ENCODE data around the gene HERC2. TPM values are rescaled to one million over a fixed set of nuclear protein-coding genes. Genes with fewer than 3 reads are reported as not detected.
"Not testable (repeated sequence)": the region's sequence is repeated elsewhere in the genome, so short reads cannot be mapped to it uniquely, and the experiment has no call there.

HERC2 gene
- total RNA-seq, 2 experiments from 2014 or later, result 26.8 to 35.0 TPM

DNA sequence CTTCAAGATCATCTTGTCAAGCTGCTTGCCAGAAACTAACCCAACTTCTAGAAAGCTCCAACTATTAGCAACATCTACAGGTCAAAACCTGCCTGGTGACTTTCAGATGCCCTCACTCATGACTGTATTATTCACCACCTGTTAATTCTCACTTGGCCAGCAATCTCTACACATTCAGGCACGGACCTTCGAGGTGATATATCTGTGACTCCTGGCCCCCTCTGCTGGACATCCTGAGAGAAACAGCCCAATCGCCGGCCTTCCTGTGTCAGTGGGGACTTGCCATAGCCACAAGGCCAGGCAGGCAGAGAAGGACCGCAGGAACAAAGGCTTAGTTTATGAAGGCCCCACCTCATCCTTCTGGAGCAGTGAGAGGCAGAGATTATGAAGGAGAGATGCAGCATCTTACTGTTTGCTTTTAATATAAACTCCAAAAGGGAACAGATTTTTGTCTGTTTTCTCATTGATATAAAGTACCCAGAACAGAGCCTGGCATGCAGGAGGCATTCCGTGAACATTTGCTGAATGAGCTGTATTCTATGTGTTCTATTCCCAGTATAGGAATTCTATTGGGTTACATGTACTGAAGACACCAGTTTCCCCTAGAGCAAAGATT, 198.5 kb downstream of the HERC2 start:
- H3K9me3 Mint-ChIP-seq (ENCODE audit: low read depth), result no peaks in the 10 kb centered on the region
- POLR2A ChIA-PET, result no interaction called here
- intact Hi-C loops (cut with DNase I, micrococcal nuclease), result loop anchor here (1.0 to 10.0 kb wide), 5 partner anchors 37 to 1239 kb away; no protein-coding TSS in a partner anchor
- peaks cover 19% of the 10 kb centered on the region for H3K36me3 Mint-ChIP-seq (ENCODE audit: low read depth)
- no peak overlapping the region for H3K27ac Mint-ChIP-seq
- peaks cover 3% of the 10 kb centered on the region for H3K4me1 Mint-ChIP-seq
- ATAC-seq (peak; percentile 65), DNase-seq (peak; percentile 73)
- no peak overlapping the region for H3K4me3 Mint-ChIP-seq
- no peaks in the 10 kb centered on the region for H3K27me3 Mint-ChIP-seq
- CTCF ChIA-PET, result interaction anchor here (0.6 to 1.9 kb wide), 2 partner anchors 9 to 32 kb away, joined by 3 to 4 read pairs; no protein-coding TSS in a partner anchor

DNA sequence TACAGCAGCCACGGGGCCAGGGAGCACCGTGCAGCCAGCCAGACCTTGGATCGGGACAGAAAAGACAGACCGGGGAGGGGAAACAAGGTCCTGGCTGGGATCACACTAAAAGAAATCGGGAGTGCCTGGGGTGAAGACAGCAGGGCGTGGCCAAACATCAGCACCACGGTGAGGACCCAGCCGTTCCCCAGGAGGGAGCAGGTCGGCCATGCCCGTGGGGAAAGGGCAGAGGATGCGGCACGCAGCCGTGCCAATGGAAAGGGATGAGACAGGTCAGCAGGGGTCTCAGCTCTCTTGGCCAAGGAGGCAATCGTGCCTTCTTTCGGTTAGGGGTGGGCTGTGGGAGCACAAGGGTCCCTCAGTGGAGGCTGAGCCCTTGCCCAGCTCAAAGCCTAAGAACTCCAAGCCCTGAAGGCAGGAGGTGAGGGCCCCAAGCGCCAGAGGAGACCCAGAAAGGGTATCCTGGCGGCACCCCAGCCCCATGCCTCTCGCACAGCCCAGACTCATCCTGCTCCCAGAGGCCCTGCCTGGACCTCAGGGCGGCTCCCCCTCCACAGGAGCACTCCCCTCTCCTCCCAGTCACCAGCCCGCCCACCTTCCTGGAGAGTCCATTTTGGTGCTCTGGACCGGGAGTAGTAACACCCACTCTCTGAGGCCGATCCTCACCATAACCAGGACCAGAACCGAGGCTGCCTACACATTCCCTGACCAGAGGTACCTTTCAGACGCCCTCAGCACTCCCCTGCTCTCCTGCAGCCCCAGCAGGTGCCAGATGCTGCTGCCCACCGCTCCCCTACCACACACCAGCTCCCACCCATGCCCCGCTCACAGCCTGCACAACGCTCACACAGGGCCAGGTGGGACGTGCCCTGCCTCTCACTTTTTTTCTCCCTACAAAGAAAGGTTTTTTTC, 199.7 kb downstream of the HERC2 start:
- H3K27ac Mint-ChIP-seq, result no peak overlapping the region

DNA sequence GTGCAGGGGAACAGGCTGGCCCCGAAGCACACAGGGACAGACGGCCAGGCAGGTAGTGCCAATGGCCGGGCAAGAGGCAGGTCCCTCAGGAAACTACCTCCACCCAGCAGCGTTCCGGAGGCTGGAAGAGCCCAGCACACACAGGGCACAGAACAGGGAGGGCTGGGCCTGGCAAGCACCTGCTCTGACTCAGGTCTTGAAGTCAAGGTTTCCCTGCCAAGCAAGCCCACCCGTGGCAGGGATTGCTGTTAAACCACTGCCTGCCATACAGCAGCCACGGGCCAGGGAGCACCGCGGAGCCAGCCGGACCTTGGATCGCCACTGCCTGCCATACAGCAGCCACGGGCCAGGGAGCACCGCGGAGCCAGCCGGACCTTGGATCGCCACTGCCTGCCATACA, 200.4 kb downstream of the HERC2 start:
- CTCF ChIA-PET; H3K9me3 Mint-ChIP-seq (ENCODE audit: low read depth); DNase-seq; H3K27ac Mint-ChIP-seq; H3K4me1 Mint-ChIP-seq; H3K4me3 Mint-ChIP-seq; H3K27me3 Mint-ChIP-seq; ATAC-seq; POLR2A ChIA-PET: not testable (repeated sequence)
- intact Hi-C loops (cut with DNase I, micrococcal nuclease), result loop anchor here (10.0 kb wide), 2 partner anchors 73 to 1237 kb away; no protein-coding TSS in a partner anchor
- peaks cover 24% of the 10 kb centered on the region for H3K36me3 Mint-ChIP-seq (ENCODE audit: low read depth)

More for the DNA sequence above, 199.7 kb downstream of the HERC2 start:
- H3K27me3 Mint-ChIP-seq, result no peaks in the 10 kb centered on the region
- peaks cover 23% of the 10 kb centered on the region for H3K36me3 Mint-ChIP-seq (ENCODE audit: low read depth)
- H3K4me3 Mint-ChIP-seq, result no peak overlapping the region
- no peaks in the 10 kb centered on the region for H3K9me3 Mint-ChIP-seq (ENCODE audit: low read depth)
- ATAC-seq, result no peak
- intact Hi-C loops (cut with DNase I, micrococcal nuclease), result loop anchor here (2.0 to 10.0 kb wide), 3 partner anchors 35 to 1237 kb away; no protein-coding TSS in a partner anchor
- ChIA-PET POLR2A (no interaction called here), CTCF (interaction anchor here (0.6 to 1.9 kb wide), 2 partner anchors 31 to 67 kb away, joined by 3 to 4 read pairs; no protein-coding TSS in a partner anchor)
- peaks cover 3% of the 10 kb centered on the region for H3K4me1 Mint-ChIP-seq
- DNase-seq, result no peak

DNA sequence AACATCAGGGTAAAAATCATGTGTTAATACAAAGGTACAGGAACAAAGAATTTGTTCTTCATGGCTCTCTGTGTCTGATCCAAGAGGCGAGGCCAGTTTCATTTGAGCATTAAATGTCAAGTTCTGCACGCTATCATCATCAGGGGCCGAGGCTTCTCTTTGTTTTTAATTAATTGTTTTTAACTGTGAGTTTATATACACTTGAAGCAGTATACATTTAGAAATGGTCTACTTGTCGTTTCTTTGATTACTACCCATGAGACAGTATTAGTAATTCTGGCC, 201.7 kb downstream of the HERC2 start:
- Mint-ChIP-seq H3K9me3 (ENCODE audit: low read depth) (no peaks in the 10 kb centered on the region), H3K4me1 (no peaks in the 10 kb centered on the region), H3K4me3 (no peak overlapping the region), H3K27ac (no peak overlapping the region), H3K27me3 (no peaks in the 10 kb centered on the region), H3K36me3 (ENCODE audit: low read depth) (peaks cover 33% of the 10 kb centered on the region)
- POLR2A ChIA-PET, result no interaction called here
- no peak for DNase-seq
- ATAC-seq, result no peak
- CTCF ChIA-PET, result interaction anchor here (0.5 kb wide), 1 partner anchor 62 kb away, joined by 3 read pairs; no protein-coding TSS in a partner anchor
- intact Hi-C loops (cut with DNase I, micrococcal nuclease), result loop anchor here (10.0 kb wide), 2 partner anchors 75 to 1235 kb away; no protein-coding TSS in a partner anchor

DNA sequence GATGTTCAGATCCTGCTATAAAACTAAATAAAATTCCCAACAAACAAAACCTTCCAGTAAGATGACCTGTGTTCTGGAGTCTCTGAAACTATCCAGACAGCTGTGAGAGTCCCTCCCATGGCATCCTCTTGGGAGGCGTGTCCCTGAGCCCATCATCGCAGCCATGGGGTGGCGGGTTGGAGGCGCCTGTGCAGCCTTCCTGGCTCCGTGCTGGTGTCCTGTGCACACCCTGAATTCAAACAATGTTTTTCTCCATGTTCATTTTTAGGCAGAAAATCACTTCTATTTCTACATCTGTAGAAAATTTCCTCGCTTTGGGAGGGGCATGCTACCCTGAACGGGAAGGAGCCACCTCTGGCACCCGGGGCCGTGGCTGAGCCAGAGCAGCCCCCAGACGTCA, 203.4 kb downstream of the HERC2 start:
- DNase-seq (no peak), ATAC-seq (no peak)
- intact Hi-C loops (cut with DNase I, micrococcal nuclease), result no loop called here
- Mint-ChIP-seq H3K4me3 (no peak overlapping the region), H3K36me3 (ENCODE audit: low read depth) (peaks cover 32% of the 10 kb centered on the region), H3K27me3 (no peaks in the 10 kb centered on the region), H3K27ac (no peak overlapping the region), H3K9me3 (ENCODE audit: low read depth) (no peaks in the 10 kb centered on the region), H3K4me1 (no peaks in the 10 kb centered on the region)
- CTCF ChIA-PET, result no interaction called here
- POLR2A ChIA-PET, result no interaction called here

DNA sequence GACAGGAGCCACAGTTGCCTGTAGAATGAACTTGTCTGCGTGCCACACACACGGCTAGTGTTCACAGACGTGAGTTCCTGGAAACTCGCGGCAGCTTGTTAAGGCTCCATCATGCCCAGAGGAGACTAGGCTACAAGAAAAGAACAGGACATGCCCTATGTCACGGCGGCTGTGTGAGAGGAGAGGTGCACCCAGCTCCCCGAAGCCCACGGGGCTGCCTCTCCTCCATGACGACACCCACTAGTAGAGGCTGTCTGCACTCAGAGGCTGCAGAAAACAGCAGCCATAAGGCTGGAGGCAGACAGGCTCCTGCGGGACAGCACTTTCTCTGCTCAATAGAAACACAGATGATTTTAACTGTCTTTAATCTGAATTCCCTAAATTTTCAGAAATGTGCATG, 203.9 kb downstream of the HERC2 start:
- intact Hi-C loops (cut with DNase I, micrococcal nuclease), result no loop called here
- H3K27me3 Mint-ChIP-seq, result no peaks in the 10 kb centered on the region
- ChIA-PET POLR2A (no interaction called here), CTCF (no interaction called here)
- H3K36me3 Mint-ChIP-seq (ENCODE audit: low read depth), result peaks cover 29% of the 10 kb centered on the region
- H3K9me3 Mint-ChIP-seq (ENCODE audit: low read depth), result no peaks in the 10 kb centered on the region
- ATAC-seq (no peak), DNase-seq (no peak)
- no peaks in the 10 kb centered on the region for H3K4me1 Mint-ChIP-seq
- no peak overlapping the region for H3K27ac Mint-ChIP-seq
- no peak overlapping the region for H3K4me3 Mint-ChIP-seq

DNA sequence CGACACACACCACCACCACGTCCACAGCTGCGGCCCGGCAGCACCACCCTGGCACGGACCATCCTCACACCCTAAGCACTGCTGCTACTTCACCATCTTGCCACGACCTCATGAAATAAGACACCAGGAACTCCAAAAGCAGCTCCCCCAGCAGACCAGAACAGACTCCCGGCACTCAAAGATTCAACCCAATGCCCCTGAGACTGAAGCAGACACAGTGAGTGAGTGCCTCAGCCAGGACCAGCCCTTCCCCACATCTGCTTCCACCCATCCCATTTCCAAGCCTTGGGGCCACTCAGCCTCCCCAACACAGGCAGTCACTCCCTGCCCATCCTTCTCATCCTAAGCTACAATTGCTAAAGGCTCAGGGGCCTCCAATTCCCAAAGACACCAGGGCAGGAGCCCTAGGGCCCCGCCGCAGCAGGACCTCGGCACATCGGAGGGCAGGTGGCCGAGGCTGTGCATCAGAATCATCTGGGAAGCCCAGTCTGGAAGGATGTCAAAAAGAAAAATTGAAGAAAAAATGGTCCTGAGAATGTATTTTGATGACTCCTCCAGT, 204.5 kb downstream of the HERC2 start:
- no peaks in the 10 kb centered on the region for H3K27me3 Mint-ChIP-seq
- H3K36me3 Mint-ChIP-seq (ENCODE audit: low read depth), result peaks cover 30% of the 10 kb centered on the region
- no peak for DNase-seq
- intact Hi-C loops (cut with DNase I, micrococcal nuclease), result no loop called here
- no peaks in the 10 kb centered on the region for H3K9me3 Mint-ChIP-seq (ENCODE audit: low read depth)
- ChIA-PET POLR2A (no interaction called here), CTCF (interaction anchor here (0.6 kb wide), 1 partner anchor 10 kb away, joined by 7 read pairs; no protein-coding TSS in a partner anchor)
- no peak overlapping the region for H3K27ac Mint-ChIP-seq
- H3K4me1 Mint-ChIP-seq, result no peaks in the 10 kb centered on the region
- no peak for ATAC-seq
- H3K4me3 Mint-ChIP-seq, result no peak overlapping the region

DNA sequence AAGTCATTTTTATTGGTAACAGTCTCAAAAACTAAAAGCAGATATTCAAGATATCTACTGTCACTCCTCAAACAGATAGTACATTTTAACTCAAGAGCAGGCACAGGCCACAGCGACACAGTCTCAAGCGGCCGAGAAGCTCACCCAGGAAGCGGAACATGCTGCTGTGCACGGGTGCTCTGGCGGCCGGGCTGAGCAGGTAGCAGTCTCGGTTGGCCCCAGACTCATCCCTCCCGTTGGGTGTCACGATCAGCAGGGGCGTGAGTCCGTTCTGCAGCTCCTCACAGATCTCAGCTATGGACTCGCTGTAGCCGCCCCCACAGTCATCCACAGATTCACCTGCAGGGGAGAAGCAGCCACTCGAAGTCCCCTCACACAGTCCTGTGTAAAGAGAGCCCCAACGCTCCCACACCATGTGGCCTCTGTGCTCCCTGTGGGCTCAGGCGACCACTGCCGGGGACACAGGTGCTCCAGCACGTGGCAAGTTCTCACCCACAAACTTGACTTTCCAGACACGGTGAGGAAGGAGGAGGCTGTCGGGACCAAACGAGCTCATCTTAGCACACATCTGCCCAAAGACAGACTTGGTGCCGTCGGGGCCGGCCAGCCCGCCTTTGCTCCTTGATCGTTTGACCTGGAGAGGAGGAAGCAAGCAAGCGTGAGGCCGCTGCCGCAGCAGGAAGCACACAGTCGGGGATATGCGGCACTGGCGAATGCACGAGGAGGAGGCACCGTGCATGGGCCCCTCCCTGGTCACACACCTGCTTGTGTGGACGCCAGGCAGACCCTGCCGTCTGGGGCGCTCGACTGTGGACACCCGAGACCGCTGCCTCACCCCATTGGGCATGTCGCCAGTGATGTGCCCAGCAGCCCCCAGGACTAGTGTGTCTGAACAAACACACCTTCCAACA, 205.2 kb downstream of the HERC2 start:
- Mint-ChIP-seq H3K27me3 (no peaks in the 10 kb centered on the region), H3K4me1 (no peaks in the 10 kb centered on the region), H3K4me3 (no peak overlapping the region), H3K9me3 (ENCODE audit: low read depth) (no peaks in the 10 kb centered on the region), H3K36me3 (ENCODE audit: low read depth) (peaks cover 38% of the 10 kb centered on the region), H3K27ac (no peak overlapping the region)
- ChIA-PET POLR2A (no interaction called here), CTCF (interaction anchor here (0.6 to 2.7 kb wide), 2 partner anchors 9 kb away, joined by 7 read pairs; no protein-coding TSS in a partner anchor)
- ATAC-seq, result no peak
- no peak for DNase-seq
- intact Hi-C loops (cut with DNase I, micrococcal nuclease), result no loop called here

DNA sequence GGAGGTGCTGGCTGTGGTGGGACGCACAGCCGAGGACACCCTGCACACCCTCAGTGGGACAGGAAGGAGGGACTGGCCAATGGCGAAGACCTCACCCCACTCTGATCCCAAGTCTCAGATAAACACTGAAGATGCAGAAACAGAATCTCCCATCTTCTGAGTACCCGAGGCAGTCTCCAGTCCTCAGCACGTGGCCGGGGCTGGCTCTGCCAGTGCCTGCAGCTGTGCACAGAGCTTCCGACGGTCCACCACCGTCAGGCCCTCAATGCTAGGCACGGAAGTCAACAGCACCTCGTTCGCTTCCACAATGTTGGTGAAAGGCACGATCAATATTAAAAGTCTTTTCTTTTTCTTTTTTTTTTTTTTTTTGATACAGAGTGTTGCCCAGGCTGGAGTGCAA, 206.1 kb downstream of the HERC2 start:
- no peak for DNase-seq
- no peak for ATAC-seq
- Mint-ChIP-seq H3K36me3 (ENCODE audit: low read depth) (peaks cover 37% of the 10 kb centered on the region), H3K4me3 (no peak overlapping the region), H3K27ac (no peak overlapping the region), H3K9me3 (ENCODE audit: low read depth) (no peaks in the 10 kb centered on the region), H3K27me3 (no peaks in the 10 kb centered on the region), H3K4me1 (no peaks in the 10 kb centered on the region)
- intact Hi-C loops (cut with DNase I, micrococcal nuclease), result no loop called here
- ChIA-PET POLR2A (no interaction called here), CTCF (interaction anchor here (0.7 to 2.7 kb wide), 2 partner anchors 10 to 13 kb away, joined by 3 to 7 read pairs; no protein-coding TSS in a partner anchor)

DNA sequence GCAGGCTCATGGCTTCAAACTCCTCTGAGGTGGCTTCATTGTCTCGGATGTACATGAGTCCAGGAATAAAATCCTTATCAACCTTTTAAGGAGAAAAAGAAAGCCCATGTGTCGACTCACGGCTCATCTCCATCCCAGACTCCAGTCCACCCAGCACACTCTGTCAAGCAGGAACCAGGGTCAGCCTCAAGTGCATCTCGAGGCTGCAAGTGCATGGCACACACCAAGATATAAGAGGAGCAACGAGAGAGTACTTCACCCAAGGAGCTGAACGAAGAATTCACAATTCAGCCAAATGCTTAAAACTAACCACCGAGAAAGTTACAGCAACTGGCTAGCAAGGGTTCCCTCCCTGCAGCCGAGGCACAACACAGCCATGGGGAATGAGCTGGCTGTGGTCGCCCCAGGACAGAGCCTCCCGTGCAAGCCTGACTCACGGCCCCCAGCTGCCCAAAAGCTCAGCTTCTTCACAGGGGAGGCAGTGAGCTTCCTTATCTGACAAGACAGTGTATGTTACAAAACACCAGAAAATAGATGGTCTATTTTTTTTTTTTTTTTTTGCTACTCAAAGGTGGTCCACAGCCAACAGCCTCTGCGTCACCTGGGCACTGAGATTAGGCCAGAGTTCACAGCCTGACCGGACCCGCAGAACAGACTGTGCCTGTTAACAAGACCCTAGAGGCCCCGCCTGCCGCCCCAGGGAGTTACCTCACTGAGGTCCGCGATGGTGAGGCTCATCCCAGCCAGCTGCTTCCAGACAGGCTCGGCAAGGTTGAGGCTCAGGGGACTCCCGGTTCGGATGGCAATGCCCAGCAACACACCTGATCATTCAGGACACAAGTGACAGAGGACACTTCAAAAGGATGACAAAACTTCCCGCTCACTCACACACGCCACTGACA, 207.0 kb downstream of the HERC2 start:
- Mint-ChIP-seq H3K36me3 (ENCODE audit: low read depth) (peaks cover 32% of the 10 kb centered on the region), H3K4me3 (no peak overlapping the region), H3K9me3 (ENCODE audit: low read depth) (no peaks in the 10 kb centered on the region), H3K27ac (no peak overlapping the region), H3K4me1 (no peaks in the 10 kb centered on the region), H3K27me3 (no peaks in the 10 kb centered on the region)
- DNase-seq, result no peak
- ChIA-PET POLR2A (no interaction called here), CTCF (interaction anchor here (1.0 to 2.7 kb wide), 2 partner anchors 9 to 11 kb away, joined by 3 to 7 read pairs; no protein-coding TSS in a partner anchor)
- no peak for ATAC-seq
- intact Hi-C loops (cut with DNase I, micrococcal nuclease), result no loop called here
